GM18498 (cell line): ENCODE data around the gene PPFIA2.
A peak's percentile ranks its signal among the peaks of the same experiment; 100 is the strongest.

Experiments
- ATAC-seq: cut with Tn5 transposase; IDR thresholded peaks from one replicate; pipeline ENCODE4 v1.9.1; 2021; ENCODE audit warnings: mild to moderate bottlenecking, moderate library complexity; ENCODE audit not compliant: unreplicated experiment

The PPFIA2 gene

GRCh38 chr12:81564237-81564636 is 194.9 kb downstream of the PPFIA2 start:
- no peak for ATAC-seq

GRCh38 chr12:81558031-81558430 is 201.1 kb downstream of the PPFIA2 start:
- no peak for ATAC-seq

- ATAC-seq = no peak
Observed at GRCh38 chr12:81546811-81547210, 212.3 kb downstream of the PPFIA2 start.

GRCh38 chr12:81543621-81544139 is 215.5 kb downstream of the PPFIA2 start:
- ATAC-seq = no peak

- ATAC-seq = no peak
Observed at GRCh38 chr12:81542065-81543010, 216.8 kb downstream of the PPFIA2 start.

- ATAC-seq = no peak
Observed at GRCh38 chr12:81541121-81541520, 218.0 kb downstream of the PPFIA2 start.

GRCh38 chr12:81539279-81539678 is 219.9 kb downstream of the PPFIA2 start:
- ATAC-seq = no peak

- ATAC-seq = no peak
Observed at GRCh38 chr12:81533054-81533453, 226.1 kb downstream of the PPFIA2 start.

GRCh38 chr12:81530352-81530751 is 228.8 kb downstream of the PPFIA2 start:
- no peak for ATAC-seq

- peak; percentile 74 for ATAC-seq
Observed at GRCh38 chr12:81520064-81520945, 238.8 kb downstream of the PPFIA2 start.

- ATAC-seq = no peak
Observed at GRCh38 chr12:81518638-81519037, 240.5 kb downstream of the PPFIA2 start.

GRCh38 chr12:81517296-81517695 is 241.9 kb downstream of the PPFIA2 start:
- no peak for ATAC-seq

- no peak for ATAC-seq
Observed at GRCh38 chr12:81502912-81503695, 256.0 kb downstream of the PPFIA2 start.

- no peak for ATAC-seq
Observed at GRCh38 chr12:81500788-81501187, 258.4 kb downstream of the PPFIA2 start.

GRCh38 chr12:81499809-81500208 is 259.3 kb downstream of the PPFIA2 start:
- ATAC-seq = no peak

GRCh38 chr12:81492131-81492720 is 266.9 kb downstream of the PPFIA2 start:
- ATAC-seq = no peak

GRCh38 chr12:81472934-81473333 is 286.2 kb downstream of the PPFIA2 start:
- ATAC-seq = no peak

- ATAC-seq = no peak
Observed at GRCh38 chr12:81470923-81471322, 288.2 kb downstream of the PPFIA2 start.

- ATAC-seq = no peak
Observed at GRCh38 chr12:81468206-81468605, 290.9 kb downstream of the PPFIA2 start.

GRCh38 chr12:81465876-81466275 is 293.3 kb downstream of the PPFIA2 start:
- ATAC-seq = no peak
